Kidney epithelial cell (primary cell): ENCODE measurements around the gene ATXN1. TPM values are rescaled to one million over a fixed set of nuclear protein-coding genes. Genes with fewer than 3 reads are reported as not detected.

Experiments used
- DNase-seq: peaks from one replicate; pipeline ENCODE4 v3.0.0-alpha.2; 2010; ENCODE audit warnings: low read depth
- H3K27me3 ChIP-seq: 2 replicates; pipeline ENCODE4 v1.6.0; 2011; ENCODE audit warnings: low read length; ENCODE audit not compliant: control insufficient read depth, insufficient read depth
- H3K36me3 ChIP-seq: 2 replicates; pipeline ENCODE4 v1.5.1; 2011; ENCODE audit warnings: low read length; ENCODE audit not compliant: control insufficient read depth, insufficient read depth
- H3K4me3 ChIP-seq: 2 replicates; pipeline ENCODE4 v1.5.1; 2011; ENCODE audit warnings: low read depth, mild to moderate bottlenecking, control low read depth, low read length
- total RNA-seq: library from RNA; depleted of rRNA; stranded (reverse); fragments of >200 nt; gene quantifications from 2 replicates; pipeline ENCODE4 v1.2.3, GENCODE V29; 2015
- TF ChIP-seq, protein P1 (sequence below): IDR thresholded peaks from 2 replicates; pipeline ENCODE4 v1.5.1; 2011; ENCODE audit warnings: mild to moderate bottlenecking, moderate library complexity, low read length, control low read depth, inconsistent platforms; ENCODE audit not compliant: insufficient read depth, poor library complexity, severe bottlenecking

The ATXN1 gene
- total RNA-seq, 1 donor from 2014 or later = 12.5 TPM

GRCh38 chr6:16251706-16252105, 509.6 kb downstream of the ATXN1 start:
- DNase-seq = no peak

GRCh38 chr6:16249971-16250370, 511.3 kb downstream of the ATXN1 start:
- no peak for DNase-seq
- TF ChIP-seq, protein P1, sequence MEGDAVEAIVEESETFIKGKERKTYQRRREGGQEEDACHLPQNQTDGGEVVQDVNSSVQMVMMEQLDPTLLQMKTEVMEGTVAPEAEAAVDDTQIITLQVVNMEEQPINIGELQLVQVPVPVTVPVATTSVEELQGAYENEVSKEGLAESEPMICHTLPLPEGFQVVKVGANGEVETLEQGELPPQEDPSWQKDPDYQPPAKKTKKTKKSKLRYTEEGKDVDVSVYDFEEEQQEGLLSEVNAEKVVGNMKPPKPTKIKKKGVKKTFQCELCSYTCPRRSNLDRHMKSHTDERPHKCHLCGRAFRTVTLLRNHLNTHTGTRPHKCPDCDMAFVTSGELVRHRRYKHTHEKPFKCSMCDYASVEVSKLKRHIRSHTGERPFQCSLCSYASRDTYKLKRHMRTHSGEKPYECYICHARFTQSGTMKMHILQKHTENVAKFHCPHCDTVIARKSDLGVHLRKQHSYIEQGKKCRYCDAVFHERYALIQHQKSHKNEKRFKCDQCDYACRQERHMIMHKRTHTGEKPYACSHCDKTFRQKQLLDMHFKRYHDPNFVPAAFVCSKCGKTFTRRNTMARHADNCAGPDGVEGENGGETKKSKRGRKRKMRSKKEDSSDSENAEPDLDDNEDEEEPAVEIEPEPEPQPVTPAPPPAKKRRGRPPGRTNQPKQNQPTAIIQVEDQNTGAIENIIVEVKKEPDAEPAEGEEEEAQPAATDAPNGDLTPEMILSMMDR = no peak
- H3K36me3 ChIP-seq = no peaks in the 10 kb centered on the region
- H3K4me3 ChIP-seq = no peak overlapping the region
- no peaks in the 10 kb centered on the region for H3K27me3 ChIP-seq

More at GRCh38 chr6:16251706-16252105, 509.6 kb downstream of the ATXN1 start:
- Histone ChIP-seq H3K4me3 (no peak overlapping the region), H3K27me3 (no peaks in the 10 kb centered on the region), H3K36me3 (no peaks in the 10 kb centered on the region)
- TF ChIP-seq, protein P1 = no peak
